Tibial nerve (tissue), 4 donors: Measurements from ENCODE around the gene B9D1. TPM values are rescaled to one million over a fixed set of nuclear protein-coding genes. Genes with fewer than 3 reads are reported as not detected.
"Not testable (repeated sequence)": the region's sequence is repeated elsewhere in the genome, so short reads cannot be mapped to it uniquely, and the experiment has no call there.

Experiments
- DNase-seq, 2 donors: peaks; one replicate each; pipeline ENCODE4 v3.0.0-alpha.2; 2019; ENCODE audit warnings: low spot score in 2 of 2
- H3K27ac ChIP-seq, 4 donors: fragments of 200-600 bp; sonication (generic) in 3 of 4; one replicate each; pipeline ENCODE4 v1.5.1; 2017 to 2019; ENCODE audit warnings: mild to moderate bottlenecking in 1 of 4
- H3K27me3 ChIP-seq, 2 donors: fragments of 200-600 bp; sonication (generic) in 1 of 2; one replicate each; pipeline versions ENCODE4 v1.5.1 to v1.6.0; 2017 to 2019
- H3K36me3 ChIP-seq, 3 donors: fragments of 200-600 bp; sonication (generic); one replicate each; pipeline ENCODE4 v1.5.1; 2018 to 2019
- H3K4me1 ChIP-seq, 4 donors: fragments of 200-600 bp; sonication (generic) in 3 of 4; one replicate each; pipeline ENCODE4 v1.5.1; 2017 to 2019
- H3K4me3 ChIP-seq, 4 donors: fragments of 200-600 bp; sonication (generic) in 3 of 4; one replicate each; pipeline ENCODE4 v1.5.1; 2017 to 2019; ENCODE audit warnings: mild to moderate bottlenecking in 1 of 4, moderate library complexity in 1 of 4
- H3K9me3 ChIP-seq, 4 donors: fragments of 200-600 bp; sonication (generic) in 3 of 4; one replicate each; pipeline ENCODE4 v1.5.1; 2017 to 2019
- EP300 ChIP-seq, 2 donors: sonication (generic); formaldehyde crosslinking; IDR thresholded peaks; one replicate each; pipeline ENCODE4 v1.6.1; 2017; ENCODE audit warnings: antibody characterized with exemption in 2 of 2, mild to moderate bottlenecking in 1 of 2
- POLR2A ChIP-seq, 2 donors: fragments of 450-650 bp; IDR thresholded peaks; one replicate each; pipeline ENCODE4 v1.6.1; 2017; ENCODE audit warnings: antibody characterized with exemption in 2 of 2, mild to moderate bottlenecking in 2 of 2, moderate library complexity in 2 of 2
- WGBS, 2 donors: methylation state at CpG; one replicate each; pipeline ENCODE4 v1.1.5; 2018; 5-methylcytosine and 5-hydroxymethylcytosine counted together
- total RNA-seq, 4 donors: library from RNA; depleted of rRNA; stranded (reverse); fragments of >200 nt; gene quantifications; one replicate each; pipeline ENCODE4 v1.1.0, GENCODE V29; 2016
- TF ChIP-seq, protein P1 (sequence below), 5 experiments: fragments of 200-600 bp in 3 of 5; fragments of 450-650 bp in 2 of 5; sonication (generic) in 3 of 5; IDR thresholded peaks; one replicate each; pipeline ENCODE4 v1.5.1; 2016 to 2019; ENCODE audit warnings: antibody characterized with exemption in 5 of 5, mild to moderate bottlenecking in 3 of 5, moderate library complexity in 2 of 5

The B9D1 gene
- total RNA-seq, 4 donors from 2014 or later: 21.6 to 65.4 (median 43.4) TPM

DNA sequence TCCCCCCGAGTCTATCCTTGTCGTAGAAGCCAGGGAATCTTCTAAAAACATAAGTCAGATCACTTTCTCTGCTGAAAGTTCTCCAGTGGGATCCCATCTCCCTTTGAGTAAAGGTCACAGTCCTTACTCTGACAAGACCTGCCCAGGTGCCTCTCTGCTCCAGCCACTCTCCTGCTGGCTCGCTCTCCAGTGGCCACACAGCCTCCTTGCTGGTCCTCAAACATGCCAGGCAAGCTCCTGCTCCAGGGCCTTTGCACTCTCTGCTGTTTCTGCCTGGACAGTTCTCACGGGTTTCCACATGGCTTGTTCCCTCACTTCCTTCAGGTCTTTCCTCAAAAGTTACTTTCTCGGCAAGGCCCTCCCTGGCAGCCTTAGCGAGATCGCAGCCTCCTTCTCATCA is 3.4 kb downstream of the B9D1 start:
- Histone ChIP-seq H3K27ac (no peak overlapping the region), H3K36me3 (peaks cover 0 to 48% (median 0%) of the 10 kb centered on the region in 3 donors), H3K4me1 (peaks cover 0 to 26% (median 12%) of the 10 kb centered on the region in 4 donors), H3K9me3 (no peaks in the 10 kb centered on the region), H3K27me3 (no peaks in the 10 kb centered on the region), H3K4me3 (no peak overlapping the region)
- 79 to 89% methylated on average over 7 of the region's 7 CpGs for WGBS, 2 donors
- no peak for TF ChIP-seq POLR2A (IDR thresholded peaks at IDR 0.05)
- TF ChIP-seq EP300 (IDR thresholded peaks at IDR 0.05): no peak
- TF ChIP-seq, protein P1, sequence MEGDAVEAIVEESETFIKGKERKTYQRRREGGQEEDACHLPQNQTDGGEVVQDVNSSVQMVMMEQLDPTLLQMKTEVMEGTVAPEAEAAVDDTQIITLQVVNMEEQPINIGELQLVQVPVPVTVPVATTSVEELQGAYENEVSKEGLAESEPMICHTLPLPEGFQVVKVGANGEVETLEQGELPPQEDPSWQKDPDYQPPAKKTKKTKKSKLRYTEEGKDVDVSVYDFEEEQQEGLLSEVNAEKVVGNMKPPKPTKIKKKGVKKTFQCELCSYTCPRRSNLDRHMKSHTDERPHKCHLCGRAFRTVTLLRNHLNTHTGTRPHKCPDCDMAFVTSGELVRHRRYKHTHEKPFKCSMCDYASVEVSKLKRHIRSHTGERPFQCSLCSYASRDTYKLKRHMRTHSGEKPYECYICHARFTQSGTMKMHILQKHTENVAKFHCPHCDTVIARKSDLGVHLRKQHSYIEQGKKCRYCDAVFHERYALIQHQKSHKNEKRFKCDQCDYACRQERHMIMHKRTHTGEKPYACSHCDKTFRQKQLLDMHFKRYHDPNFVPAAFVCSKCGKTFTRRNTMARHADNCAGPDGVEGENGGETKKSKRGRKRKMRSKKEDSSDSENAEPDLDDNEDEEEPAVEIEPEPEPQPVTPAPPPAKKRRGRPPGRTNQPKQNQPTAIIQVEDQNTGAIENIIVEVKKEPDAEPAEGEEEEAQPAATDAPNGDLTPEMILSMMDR (IDR thresholded peaks at IDR 0.05): no peak
- DNase-seq: no peak

GRCh38 chr17:19357761-19358160 is 4.8 kb downstream of the B9D1 start:
- H3K27ac ChIP-seq: no peak overlapping the region
- no peak overlapping the region for H3K4me3 ChIP-seq
- DNase-seq: no peak
- peaks cover 0 to 48% (median 0%) of the 10 kb centered on the region in 3 donors for H3K36me3 ChIP-seq
- H3K4me1 ChIP-seq: peaks cover 0 to 12% (median 7%) of the 10 kb centered on the region in 4 donors
- WGBS, 2 donors: 74 to 79% methylated on average over 6 to 7 of the region's 7 CpGs
- no peaks in the 10 kb centered on the region for H3K9me3 ChIP-seq
- no peaks in the 10 kb centered on the region for H3K27me3 ChIP-seq
- TF ChIP-seq POLR2A (IDR thresholded peaks at IDR 0.05) (no peak), EP300 (IDR thresholded peaks at IDR 0.05) (no peak)
- TF ChIP-seq, protein P1 (IDR thresholded peaks at IDR 0.05): no peak

- 66 to 89% methylated on average over 7 of the region's 7 CpGs for WGBS, 2 donors
- H3K27me3 ChIP-seq: no peaks in the 10 kb centered on the region
- no peak for DNase-seq
- peaks cover 0 to 12% (median 7%) of the 10 kb centered on the region in 4 donors for H3K4me1 ChIP-seq
- no peak overlapping the region for H3K4me3 ChIP-seq
- no peak for TF ChIP-seq POLR2A (IDR thresholded peaks at IDR 0.05)
- TF ChIP-seq, protein P1 (IDR thresholded peaks at IDR 0.05): no peak
- TF ChIP-seq EP300 (IDR thresholded peaks at IDR 0.05): no peak
- H3K36me3 ChIP-seq: peaks cover 0 to 48% (median 0%) of the 10 kb centered on the region in 3 donors
- no peak overlapping the region for H3K27ac ChIP-seq
- H3K9me3 ChIP-seq: no peaks in the 10 kb centered on the region
Measured at GRCh38 chr17:19357351-19357750, 5.2 kb downstream of the B9D1 start.

DNA sequence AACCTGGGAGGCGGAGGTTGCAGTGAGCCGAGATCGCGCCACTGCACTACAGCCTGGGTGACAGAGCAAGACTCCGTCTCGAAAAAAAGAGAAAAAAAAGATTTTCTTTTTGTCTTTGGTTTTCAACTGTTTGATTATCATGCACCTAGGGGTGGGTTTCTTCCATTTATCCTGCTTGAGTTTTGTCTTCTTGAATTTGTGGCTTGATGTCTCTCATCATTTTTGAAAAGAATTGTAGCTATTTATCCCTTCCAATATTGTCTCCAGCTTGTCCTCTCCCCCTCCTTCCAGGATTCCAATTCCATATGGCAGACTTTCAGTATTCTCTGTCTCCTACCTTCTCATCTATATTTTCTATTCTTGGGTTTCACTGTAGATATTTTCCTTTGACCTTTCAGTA is 7.8 kb downstream of the B9D1 start:
- Histone ChIP-seq H3K27ac (no peak overlapping the region), H3K9me3 (no peaks in the 10 kb centered on the region), H3K4me1 (no peaks in the 10 kb centered on the region), H3K36me3 (peaks cover 0 to 41% (median 0%) of the 10 kb centered on the region in 3 donors), H3K27me3 (no peaks in the 10 kb centered on the region), H3K4me3 (no peak overlapping the region)
- WGBS, 2 donors: 89 to 90% methylated on average over 6 of the region's 6 CpGs
- no peak for DNase-seq
- TF ChIP-seq, protein P1 (IDR thresholded peaks at IDR 0.05): no peak
- TF ChIP-seq POLR2A (IDR thresholded peaks at IDR 0.05) (no peak), EP300 (IDR thresholded peaks at IDR 0.05) (no peak)

DNA sequence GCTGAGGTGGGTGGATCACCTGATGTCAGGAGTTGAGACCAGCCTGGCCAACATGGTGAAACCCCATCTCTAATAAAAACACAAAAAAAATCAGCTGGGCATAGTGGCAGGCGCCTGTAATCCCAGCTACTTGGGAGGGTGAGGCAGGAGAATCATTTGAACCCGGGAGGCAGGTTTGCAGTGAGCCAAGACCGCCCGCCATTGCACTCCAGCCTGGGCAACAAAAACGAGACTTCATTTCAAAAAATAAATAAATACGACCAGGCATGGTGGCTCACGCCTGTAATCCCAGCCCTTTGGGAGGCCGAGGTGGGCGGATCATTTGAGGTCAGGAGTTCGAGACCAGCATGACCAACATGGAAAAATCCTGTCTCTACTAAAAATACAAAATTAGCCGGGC is 9.1 kb downstream of the B9D1 start:
- peaks cover 0 to 32% (median 0%) of the 10 kb centered on the region in 3 donors for H3K36me3 ChIP-seq
- not testable (repeated sequence) for DNase-seq, H3K9me3 ChIP-seq, H3K27ac ChIP-seq, H3K27me3 ChIP-seq, H3K4me3 ChIP-seq, H3K4me1 ChIP-seq
- WGBS, 2 donors: 89 to 92% methylated on average over 11 of the region's 11 CpGs

GRCh38 chr17:19348806-19349205 is 13.7 kb downstream of the B9D1 start:
- Histone ChIP-seq H3K4me1 (peaks cover 0 to 32% (median 17%) of the 10 kb centered on the region in 4 donors), H3K9me3 (no peaks in the 10 kb centered on the region), H3K36me3 (peaks cover 0 to 3% (median 0%) of the 10 kb centered on the region in 3 donors), H3K27me3 (no peaks in the 10 kb centered on the region), H3K27ac (no peak overlapping the region), H3K4me3 (no peak overlapping the region)
- WGBS, 2 donors: 95% methylated on average over 9 of the region's 9 CpGs
- no peak for DNase-seq
- TF ChIP-seq POLR2A (IDR thresholded peaks at IDR 0.05) (no peak), EP300 (IDR thresholded peaks at IDR 0.05) (no peak)
- TF ChIP-seq, protein P1 (IDR thresholded peaks at IDR 0.05): no peak
